NT2/D1 (cell line): Measurements from ENCODE around the gene TK2.

Source experiments
- DNase-seq: peaks from one replicate; pipeline ENCODE4 v3.0.0-alpha.2; 2011; ENCODE audit warnings: low read depth, low spot score
- H3K27me3 ChIP-seq: 2 replicates; pipeline ENCODE4 v1.6.0; 2011; ENCODE audit warnings: mild to moderate bottlenecking; ENCODE audit not compliant: insufficient read length, insufficient read depth
- H3K36me3 ChIP-seq: 2 replicates; pipeline ENCODE4 v1.6.1; 2011; ENCODE audit warnings: mild to moderate bottlenecking, low read length, mixed read lengths; ENCODE audit not compliant: insufficient read depth, insufficient read length
- H3K4me1 ChIP-seq: 2 replicates; pipeline ENCODE4 v1.5.1; 2011; ENCODE audit not compliant: insufficient read depth, insufficient read length
- H3K4me3 ChIP-seq: 2 replicates; pipeline ENCODE4 v1.5.1; 2011; ENCODE audit warnings: low read depth; ENCODE audit not compliant: insufficient read length
- H3K9ac ChIP-seq: 2 replicates; pipeline ENCODE4 v1.6.0; 2011; ENCODE audit warnings: low read depth; ENCODE audit not compliant: insufficient read length
- H3K9me3 ChIP-seq: 2 replicates; pipeline ENCODE4 v1.5.1; 2011; ENCODE audit warnings: mild to moderate bottlenecking, low read length; ENCODE audit not compliant: insufficient read depth
- SUZ12 ChIP-seq: IDR thresholded peaks from 2 replicates; pipeline ENCODE4 v1.6.1; 2011; ENCODE audit not compliant: insufficient read length, insufficient read depth; ENCODE audit errors: extremely low read depth
- YY1 ChIP-seq: IDR thresholded peaks from 2 replicates; pipeline ENCODE4 v1.6.1; 2011; ENCODE audit not compliant: insufficient read length, insufficient read depth
- ZNF274 ChIP-seq: IDR thresholded peaks from 2 replicates; pipeline ENCODE4 v1.6.1; 2011; ENCODE audit warnings: mild to moderate bottlenecking, low read depth, low read length

TK2 gene

GRCh38 chr16:66459878-66460277 is 90.0 kb downstream of the TK2 start:
- Histone ChIP-seq H3K36me3 (no peaks in the 10 kb centered on the region), H3K9me3 (no peaks in the 10 kb centered on the region), H3K4me1 (peaks cover 13% of the 10 kb centered on the region), H3K4me3 (no peak overlapping the region), H3K9ac (no peak overlapping the region), H3K27me3 (peaks cover 3% of the 10 kb centered on the region)
- TF ChIP-seq ZNF274 (no peak), YY1 (no peak), SUZ12 (no peak)
- no peak for DNase-seq

GRCh38 chr16:66458853-66459252 is 91.1 kb downstream of the TK2 start:
- DNase-seq: no peak
- Histone ChIP-seq H3K9ac (no peak overlapping the region), H3K4me3 (no peak overlapping the region), H3K9me3 (no peaks in the 10 kb centered on the region), H3K4me1 (peaks cover 13% of the 10 kb centered on the region), H3K36me3 (no peaks in the 10 kb centered on the region), H3K27me3 (peaks cover 3% of the 10 kb centered on the region)
- TF ChIP-seq YY1: no peak
- no peak for TF ChIP-seq ZNF274
- no peak for TF ChIP-seq SUZ12

GRCh38 chr16:66458292-66458691 is 91.6 kb downstream of the TK2 start:
- Histone ChIP-seq H3K4me3 (no peak overlapping the region), H3K36me3 (no peaks in the 10 kb centered on the region), H3K9ac (no peak overlapping the region), H3K9me3 (no peaks in the 10 kb centered on the region), H3K4me1 (peaks cover 13% of the 10 kb centered on the region), H3K27me3 (peaks cover 3% of the 10 kb centered on the region)
- DNase-seq: no peak
- TF ChIP-seq ZNF274 (no peak), YY1 (no peak), SUZ12 (no peak)
